H1 (cell line): Measurements from ENCODE around the gene MGMT. TPM values are rescaled to one million over a fixed set of nuclear protein-coding genes. Genes with fewer than 3 reads are reported as not detected.
A peak's percentile ranks its signal among the peaks of the same experiment; 100 is the strongest.

Source experiments
- CTCF ChIA-PET: fragments of 300-600 bp; sonication (Branson Sonifier 250); formaldehyde crosslinking; loops from one replicate; lab custom pipeline; 2021; ENCODE audit not compliant: partially characterized antibody; lab: Charles Lee
- POLR2A ChIA-PET: fragments of 300-600 bp; sonication (Branson Sonifier 250); formaldehyde crosslinking; loops from one replicate; lab custom pipeline; 2021; ENCODE audit warnings: inconsistent platforms; ENCODE audit not compliant: partially characterized antibody; lab: Charles Lee
- DNase-seq, 2 experiments: peaks; one replicate each; pipeline versions ENCODE4 v3.0.0 to v3.0.0-alpha.2; 2010 to 2022; ENCODE audit warnings: low spot score in 2 of 2, low read depth in 1 of 2, mixed read lengths in 1 of 2
- FAIRE-seq: peaks from 2 replicates; lab custom pipeline; 2011; peaks lifted over from hg19 to GRCh38; lab: Jason Lieb, UNC
- H2AFZ ChIP-seq: 2 replicates; pipeline ENCODE4 v1.8.1; 2012; ENCODE audit warnings: low read length, inconsistent platforms
- H2AK5ac ChIP-seq: 2 replicates; pipeline ENCODE4 v1.6.1; 2013; ENCODE audit warnings: low read depth, low read length
- H2BK120ac ChIP-seq: replicated peaks from 2 replicates; pipeline ENCODE3; 2013; ENCODE audit warnings: low read depth, low read length, inconsistent platforms
- H2BK12ac ChIP-seq: 2 replicates; pipeline ENCODE4 v1.6.1; 2013; ENCODE audit warnings: low read depth, low read length
- H2BK15ac ChIP-seq: 2 replicates; pipeline ENCODE4 v1.6.1; 2013; ENCODE audit warnings: low read length
- H2BK20ac ChIP-seq: 2 replicates; pipeline ENCODE4 v1.6.1; 2013; ENCODE audit warnings: low read length
- H2BK5ac ChIP-seq: 2 replicates; pipeline ENCODE4 v1.6.1; 2013; ENCODE audit warnings: low read depth, low read length
- H3K14ac ChIP-seq: 2 replicates; pipeline ENCODE4 v1.6.1; 2013; ENCODE audit warnings: inconsistent platforms; ENCODE audit not compliant: insufficient read length
- H3K18ac ChIP-seq: 2 replicates; pipeline ENCODE4 v1.6.1; 2013; ENCODE audit warnings: low read length; ENCODE audit errors: extremely low read depth
- H3K23ac ChIP-seq: 2 replicates; pipeline ENCODE4 v1.6.1; 2013; ENCODE audit warnings: inconsistent platforms; ENCODE audit not compliant: insufficient read length
- H3K23me2 ChIP-seq: 2 replicates; pipeline ENCODE4 v1.6.1; 2013; ENCODE audit warnings: low read depth, low read length
- H3K27ac ChIP-seq: 2 replicates; pipeline ENCODE4 v1.6.1; 2011; ENCODE audit warnings: low read depth, low read length, inconsistent platforms
- H3K27me3 ChIP-seq, 4 experiments: replicated peaks in 1 of 4; 1 replicate in 1 of 4; 2 replicates in 3 of 4; pipeline versions ENCODE4 v1.6.1 to v1.8.1; 2011 to 2013; ENCODE audit warnings: low read length in 3 of 4, mild to moderate bottlenecking in 3 of 4, inconsistent platforms in 2 of 4, mixed read lengths in 2 of 4, moderate library complexity in 1 of 4; ENCODE audit not compliant: control insufficient read depth in 3 of 4, insufficient read depth in 3 of 4; ENCODE audit errors: extremely low read depth in 1 of 4
- H3K36me3 ChIP-seq, 4 experiments: 2 replicates each; pipeline versions ENCODE4 v1.6.1 to v1.8.1; 2011 to 2013; ENCODE audit warnings: mild to moderate bottlenecking in 4 of 4, low read length in 3 of 4, moderate library complexity in 2 of 4, control low read depth in 1 of 4, inconsistent platforms in 1 of 4; ENCODE audit not compliant: insufficient read depth in 4 of 4, control insufficient read depth in 2 of 4
- H3K4ac ChIP-seq: replicated peaks from 2 replicates; pipeline ENCODE3; 2013; ENCODE audit warnings: low read length, low read depth, mixed read lengths, inconsistent platforms; ENCODE audit not compliant: insufficient read length
- H3K4me1 ChIP-seq, 4 experiments: replicated peaks in 1 of 4; 1 replicate in 1 of 4; 2 replicates in 3 of 4; pipeline versions ENCODE4 v1.6.1 to v1.8.1; 2011 to 2013; ENCODE audit warnings: low read length in 3 of 4, inconsistent platforms in 2 of 4, mixed read lengths in 1 of 4; ENCODE audit not compliant: insufficient read depth in 4 of 4, control insufficient read depth in 3 of 4
- H3K4me2 ChIP-seq, 2 experiments: 2 replicates each; pipeline versions ENCODE4 v1.6.1 to v1.8.1; 2011 to 2013; ENCODE audit warnings: low read depth in 2 of 2, low read length in 2 of 2, control low read depth in 1 of 2, inconsistent platforms in 1 of 2, mild to moderate bottlenecking in 1 of 2; ENCODE audit not compliant: insufficient read depth in 1 of 2
- H3K4me3 ChIP-seq, 4 experiments: fragments of 200-600, 300-600 bp in 1 of 4; sonication (generic), shearing (Covaris generic), sonication (Bioruptor Twin) in 1 of 4; 2 replicates each; pipeline versions ENCODE4 v1.5.1 to v1.8.1; 2011 to 2016; ENCODE audit warnings: low read length in 4 of 4, low read depth in 3 of 4, control low read depth in 2 of 4, inconsistent platforms in 2 of 4, mild to moderate bottlenecking in 2 of 4, mixed read lengths in 1 of 4, moderate library complexity in 1 of 4; ENCODE audit not compliant: insufficient read depth in 2 of 4; ENCODE audit errors: extremely low read depth in 1 of 4
- H3K56ac ChIP-seq: replicated peaks from 2 replicates; pipeline ENCODE3; 2013; ENCODE audit warnings: low read depth, mild to moderate bottlenecking, mixed read lengths, low read length, inconsistent platforms; ENCODE audit not compliant: insufficient read length
- H3K79me1 ChIP-seq: 2 replicates; pipeline ENCODE4 v1.6.1; 2013; ENCODE audit warnings: low read depth, low read length, control low read depth
- H3K79me2 ChIP-seq, 2 experiments: 2 replicates each; pipeline versions ENCODE4 v1.6.1 to v1.8.1; 2012 to 2013; ENCODE audit warnings: low read length in 2 of 2, mild to moderate bottlenecking in 2 of 2, inconsistent platforms in 1 of 2; ENCODE audit not compliant: insufficient read depth in 2 of 2, control insufficient read depth in 1 of 2
- H3K9ac ChIP-seq, 4 experiments: replicated peaks in 1 of 4; 1 replicate in 1 of 4; 2 replicates in 3 of 4; pipeline versions ENCODE4 v1.6.1 to v1.8.1; 2011 to 2013; ENCODE audit warnings: low read depth in 3 of 4, low read length in 3 of 4, control low read depth in 2 of 4, mild to moderate bottlenecking in 2 of 4, moderate library complexity in 2 of 4, inconsistent platforms in 1 of 4; ENCODE audit errors: extremely low read depth in 1 of 4
- H3K9me3 ChIP-seq, 2 experiments: 2 replicates each; pipeline versions ENCODE4 v1.6.1 to v1.8.1; 2012 to 2013; ENCODE audit warnings: mild to moderate bottlenecking in 2 of 2, moderate library complexity in 2 of 2, control low read depth in 1 of 2, inconsistent platforms in 1 of 2, low read depth in 1 of 2, low read length in 1 of 2, mixed read lengths in 1 of 2; ENCODE audit not compliant: insufficient read depth in 2 of 2
- H4K20me1 ChIP-seq, 2 experiments: replicated peaks in 1 of 2; 2 replicates each; pipeline versions ENCODE3 to v1.8.1; 2011 to 2013; ENCODE audit warnings: inconsistent platforms in 2 of 2, low read length in 2 of 2, mild to moderate bottlenecking in 1 of 2; ENCODE audit not compliant: insufficient read depth in 2 of 2, control insufficient read depth in 1 of 2
- H4K5ac ChIP-seq: 2 replicates; pipeline ENCODE4 v1.6.1; 2013; ENCODE audit warnings: low read length, low read depth, mixed read lengths, inconsistent platforms; ENCODE audit not compliant: insufficient read length
- H4K8ac ChIP-seq: 2 replicates; pipeline ENCODE4 v1.8.0; 2013; ENCODE audit warnings: mild to moderate bottlenecking, moderate library complexity, low read length, inconsistent platforms; ENCODE audit not compliant: insufficient read depth; ENCODE audit errors: extremely low read depth
- H4K91ac ChIP-seq: replicated peaks from 2 replicates; pipeline ENCODE3; 2013; ENCODE audit warnings: low read length, mixed read lengths, inconsistent platforms; ENCODE audit not compliant: insufficient read length
- ASH2L ChIP-seq: fragments of 200-600, 300-600 bp; sonication (generic); IDR thresholded peaks from one replicate; pipeline ENCODE4 v1.7.1; 2017; ENCODE audit warnings: low read length
- ATF2 ChIP-seq: IDR thresholded peaks from 2 replicates; pipeline ENCODE4 v1.6.1; 2012; ENCODE audit warnings: low read length, inconsistent platforms
- BRCA1 ChIP-seq: IDR thresholded peaks from 2 replicates; pipeline ENCODE4 v1.6.1; 2012; ENCODE audit warnings: low read depth, low read length, improper control_type of control experiment
- CEBPB ChIP-seq: IDR thresholded peaks from 2 replicates; pipeline ENCODE4 v1.6.1; 2012; ENCODE audit warnings: low read depth, low read length
- CHD2 ChIP-seq: IDR thresholded peaks from 2 replicates; pipeline ENCODE4 v1.6.1; 2012; ENCODE audit warnings: low read length, improper control_type of control experiment
- EZH2 ChIP-seq: fragments of 200-600 bp; sonication (generic); IDR thresholded peaks from 2 replicates; pipeline ENCODE4 v1.7.1; 2012; ENCODE audit warnings: low read depth, mild to moderate bottlenecking, moderate library complexity, low read length, inconsistent platforms; ENCODE audit not compliant: severe bottlenecking
- POLR2AphosphoS5 ChIP-seq: IDR thresholded peaks from 2 replicates; pipeline ENCODE4 v1.6.1; 2011; ENCODE audit warnings: low read depth, low read length
- RXRA ChIP-seq: IDR thresholded peaks from 2 replicates; pipeline ENCODE4 v1.6.1; 2011; ENCODE audit warnings: low read depth, mild to moderate bottlenecking, low read length, moderate library complexity; ENCODE audit not compliant: insufficient read depth
- SIN3A ChIP-seq, 2 experiments: IDR thresholded peaks in 1 of 2; conservative IDR thresholded peaks in 1 of 2; 2 replicates each; pipeline ENCODE4 v1.6.1; 2011 to 2012; ENCODE audit warnings: low read length in 2 of 2, improper control_type of control experiment in 1 of 2, low read depth in 1 of 2, mild to moderate bottlenecking in 1 of 2
- TAF1 ChIP-seq: IDR thresholded peaks from 2 replicates; pipeline ENCODE4 v1.6.1; 2011; ENCODE audit warnings: mild to moderate bottlenecking, low read depth, low read length
- TCF12 ChIP-seq: IDR thresholded peaks from 2 replicates; pipeline ENCODE4 v1.6.1; 2011; ENCODE audit warnings: low read depth, mild to moderate bottlenecking, low read length
- WGBS, 2 experiments: shearing (Covaris generic) in 1 of 2; methylation state at CpG; one replicate each; pipeline versions ENCODE4 v1.1.6 to v1.1.7; 2013 to 2015; ENCODE audit warnings: low lambda C conversion rate in 2 of 2, mixed read lengths in 2 of 2, inconsistent platforms in 1 of 2, low coverage in 1 of 2, missing lambda C conversion rate in 1 of 2; ENCODE audit not compliant: insufficient replicate concordance in 2 of 2, insufficient coverage in 1 of 2, insufficient read length in 1 of 2; ENCODE audit errors: extremely low coverage in 1 of 2, missing lambda C conversion rate in 1 of 2; 5-methylcytosine and 5-hydroxymethylcytosine counted together
- polyA plus RNA-seq, 7 experiments: library from polyadenylated mRNA; depleted of rRNA in 3 of 7; stranded (reverse) in 5 of 7; unstranded in 2 of 7; fragments of >200 nt in 5 of 7; fragments of 200-250 nt in 2 of 7; gene quantifications; 1 replicate in 5 of 7; 2 replicates in 1 of 7; 4 replicates in 1 of 7; pipeline versions ENCODE4 v1.2.1 to v1.2.3, GENCODE V29; 2011 to 2013; ENCODE audit warnings: missing spikeins in 2 of 7, mixed read lengths in 2 of 7
- total RNA-seq: library from RNA; stranded (reverse); fragmentation: NEBNext Ultra II Directional; extraction: Animal tissue kit (Norgen Biotek cat#: 25700); gene quantifications from 2 replicates; pipeline ENCODE4 v1.2.1, GENCODE V29; 2021

Gene MGMT
- total and polyA plus RNA-seq, 2 of the 8 experiments (the other 6 are each of a cell fraction or from before 2014, with no cell fraction given), result 9.9 to 10.7 TPM

GRCh38 chr10:129433266-129433665 is 33.8 kb upstream of the MGMT start:
- no peak overlapping the region for H3K9ac ChIP-seq
- FAIRE-seq (no peak), DNase-seq (no peak)
- no peaks in the 10 kb centered on the region for H3K9me3 ChIP-seq
- no peak overlapping the region for H3K4ac ChIP-seq
- no peak overlapping the region for H3K27ac ChIP-seq
- no peak for TF ChIP-seq CHD2
- no peak for TF ChIP-seq TCF12
- TF ChIP-seq BRCA1, result no peak
- TF ChIP-seq ASH2L, result no peak
- no peak for TF ChIP-seq TAF1
- no peak for TF ChIP-seq EZH2
- TF ChIP-seq POLR2AphosphoS5, result no peak
- no peak for TF ChIP-seq ATF2
- no peak for TF ChIP-seq RXRA
- TF ChIP-seq CEBPB, result no peak
- no peak for TF ChIP-seq SIN3A (conservative IDR thresholded peaks at IDR 0.05 in 1 of 2, IDR thresholded peaks at IDR 0.05 in 1 of 2; ENCODE audit: low read depth in 1 of 2, low read length in 2 of 2)
- WGBS, 2 experiments, result 94% methylated on average over 6 of the region's 7 CpGs; no CpG with 5 or more reads in 1 of the 2 experiments
- no peak overlapping the region for H2AFZ ChIP-seq
- H2BK12ac ChIP-seq, result 0 out of 2 replicates have a peak overlapping the region, but pooled peaks have one; percentile 69
- no peaks in the 10 kb centered on the region for H3K23me2 ChIP-seq
- H4K8ac ChIP-seq, result peak overlapping the region; percentile 20; the same call in 1 of the 2 replicates
- no peak overlapping the region for H2AK5ac ChIP-seq
- no peaks in the 10 kb centered on the region; a peak in 1 of 7 replicates for H3K27me3 ChIP-seq
- H3K23ac ChIP-seq, result no peak overlapping the region
- H4K91ac ChIP-seq, result no peak overlapping the region
- H3K79me2 ChIP-seq, result no peaks in the 10 kb centered on the region
- no peak overlapping the region for H3K4me2 ChIP-seq
- no peaks in the 10 kb centered on the region for H3K79me1 ChIP-seq
- no peak overlapping the region for H3K14ac ChIP-seq
- H4K5ac ChIP-seq, result no peak overlapping the region
- H3K4me3 ChIP-seq, result no peak overlapping the region
- ChIA-PET POLR2A (no interaction called here), CTCF (no interaction called here)
- no peak overlapping the region for H2BK120ac ChIP-seq
- 0 out of 2 replicates have a peak overlapping the region, but pooled peaks have one; percentile 18 for H2BK5ac ChIP-seq
- peak overlapping the region; percentile 62; the same call in 1 of the 2 replicates for H2BK20ac ChIP-seq
- peak overlapping the region; percentile 67; the same call in 1 of the 2 replicates for H3K18ac ChIP-seq
- no peak overlapping the region for H2BK15ac ChIP-seq
- no peaks in the 10 kb centered on the region for H3K36me3 ChIP-seq
- no peak overlapping the region for H3K56ac ChIP-seq
- no peaks in the 10 kb centered on the region for H4K20me1 ChIP-seq
- H3K4me1 ChIP-seq, result peaks cover 0 to 8% (median 2%) of the 10 kb centered on the region in 4 experiments; a peak in 5 of 7 replicates
